OCI-LY3 (cell line): ENCODE results near the gene MYL6.

Source experiments
- H2AFZ ChIP-seq: fragments of 200-600, 300-600 bp; shearing (Covaris generic); 2 replicates; pipeline ENCODE4 v1.6.0; 2014; ENCODE audit warnings: antibody characterized with exemption, low read depth, low read length
- H3K27ac ChIP-seq: fragments of 200-600, 300-600 bp; sonication (generic); 2 replicates; pipeline ENCODE4 v1.5.1; 2014; ENCODE audit warnings: mild to moderate bottlenecking, low read length, moderate library complexity, mixed read lengths
- H3K27me3 ChIP-seq: fragments of 200-600, 300-600 bp; sonication (generic); 2 replicates; pipeline ENCODE4 v1.6.1; 2014; ENCODE audit warnings: low read depth, low read length, mixed read lengths
- H3K36me3 ChIP-seq: fragments of 200-600, 300-600 bp; sonication (generic); replicated peaks from 2 replicates; pipeline ENCODE3; 2014; ENCODE audit warnings: low read depth, low read length, mixed read lengths
- H3K4me1 ChIP-seq: fragments of 300-600, 200-600 bp; sonication (generic); 2 replicates; pipeline ENCODE4 v1.6.1; 2014; ENCODE audit warnings: low read length, mixed read lengths
- H3K4me2 ChIP-seq: fragments of 200-600, 300-600 bp; sonication (generic); 2 replicates; pipeline ENCODE4 v1.6.1; 2014; ENCODE audit warnings: low read length, mixed read lengths
- H3K4me3 ChIP-seq: fragments of 300-600, 200-600 bp; sonication (generic); 2 replicates; pipeline ENCODE4 v1.5.1; 2014; ENCODE audit warnings: antibody characterized with exemption, mild to moderate bottlenecking, low read length, moderate library complexity
- H3K79me2 ChIP-seq: fragments of 300-600, 200-600 bp; shearing (Covaris generic); 2 replicates; pipeline ENCODE4 v1.6.1; 2014; ENCODE audit warnings: mild to moderate bottlenecking, low read length, mixed read lengths
- H3K9ac ChIP-seq: fragments of 300-600, 200-600 bp; shearing (Covaris generic); 2 replicates; pipeline ENCODE4 v1.6.0; 2014; ENCODE audit warnings: mild to moderate bottlenecking, low read length, moderate library complexity
- H3K9me3 ChIP-seq: fragments of 200-600, 300-600 bp; shearing (Covaris generic); 2 replicates; pipeline ENCODE4 v1.6.1; 2014; ENCODE audit warnings: low read length, mixed read lengths; ENCODE audit not compliant: insufficient read depth
- H4K20me1 ChIP-seq: fragments of 200-600, 300-600 bp; sonication (generic); 2 replicates; pipeline ENCODE4 v1.6.1; 2016; ENCODE audit warnings: low read length, mixed read lengths; ENCODE audit not compliant: insufficient read depth
- EZH2phosphoT487 ChIP-seq: fragments of 200-600 bp; shearing (Covaris generic); IDR thresholded peaks from 2 replicates; pipeline ENCODE4 v1.6.1; 2018; ENCODE audit warnings: antibody characterized with exemption, mixed run types, low read depth
- TF ChIP-seq, protein P1 (sequence below): fragments of 200-600, 300-600 bp; sonication (generic); IDR thresholded peaks from 2 replicates; pipeline ENCODE4 v1.5.1; 2014; ENCODE audit warnings: antibody characterized with exemption, low read length, low read depth

MYL6 gene

DNA sequence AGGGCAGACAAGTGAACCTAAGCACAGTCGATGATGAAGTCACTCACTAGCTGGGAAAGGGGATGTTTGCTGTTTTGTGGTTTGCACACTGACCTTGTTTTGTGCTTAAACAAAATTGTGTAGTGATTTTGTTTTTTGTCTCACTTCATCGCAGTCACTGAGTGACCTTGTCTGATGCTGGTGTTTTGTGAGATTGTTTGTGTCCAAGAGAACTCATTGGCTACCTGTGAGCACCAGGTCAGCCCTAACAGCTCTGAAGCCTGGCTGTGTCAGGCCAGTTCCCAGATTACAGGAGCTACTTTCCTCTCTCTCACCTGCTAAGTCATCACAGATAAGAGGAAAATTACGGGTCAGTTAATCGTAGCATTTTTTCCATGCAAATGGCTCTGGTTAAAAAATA lies 34.0 kb upstream of the MYL6 start:
- TF ChIP-seq, protein P1, sequence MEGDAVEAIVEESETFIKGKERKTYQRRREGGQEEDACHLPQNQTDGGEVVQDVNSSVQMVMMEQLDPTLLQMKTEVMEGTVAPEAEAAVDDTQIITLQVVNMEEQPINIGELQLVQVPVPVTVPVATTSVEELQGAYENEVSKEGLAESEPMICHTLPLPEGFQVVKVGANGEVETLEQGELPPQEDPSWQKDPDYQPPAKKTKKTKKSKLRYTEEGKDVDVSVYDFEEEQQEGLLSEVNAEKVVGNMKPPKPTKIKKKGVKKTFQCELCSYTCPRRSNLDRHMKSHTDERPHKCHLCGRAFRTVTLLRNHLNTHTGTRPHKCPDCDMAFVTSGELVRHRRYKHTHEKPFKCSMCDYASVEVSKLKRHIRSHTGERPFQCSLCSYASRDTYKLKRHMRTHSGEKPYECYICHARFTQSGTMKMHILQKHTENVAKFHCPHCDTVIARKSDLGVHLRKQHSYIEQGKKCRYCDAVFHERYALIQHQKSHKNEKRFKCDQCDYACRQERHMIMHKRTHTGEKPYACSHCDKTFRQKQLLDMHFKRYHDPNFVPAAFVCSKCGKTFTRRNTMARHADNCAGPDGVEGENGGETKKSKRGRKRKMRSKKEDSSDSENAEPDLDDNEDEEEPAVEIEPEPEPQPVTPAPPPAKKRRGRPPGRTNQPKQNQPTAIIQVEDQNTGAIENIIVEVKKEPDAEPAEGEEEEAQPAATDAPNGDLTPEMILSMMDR: no peak
- TF ChIP-seq EZH2phosphoT487: no peak
- Histone ChIP-seq H4K20me1 (no peaks in the 10 kb centered on the region), H3K9me3 (no peaks in the 10 kb centered on the region), H2AFZ (no peak overlapping the region), H3K4me1 (peaks cover 33% of the 10 kb centered on the region), H3K36me3 (peaks cover 5% of the 10 kb centered on the region), H3K4me3 (no peak overlapping the region), H3K79me2 (peaks cover 12% of the 10 kb centered on the region), H3K9ac (no peak overlapping the region), H3K4me2 (no peak overlapping the region), H3K27ac (no peak overlapping the region), H3K27me3 (no peaks in the 10 kb centered on the region)

DNA sequence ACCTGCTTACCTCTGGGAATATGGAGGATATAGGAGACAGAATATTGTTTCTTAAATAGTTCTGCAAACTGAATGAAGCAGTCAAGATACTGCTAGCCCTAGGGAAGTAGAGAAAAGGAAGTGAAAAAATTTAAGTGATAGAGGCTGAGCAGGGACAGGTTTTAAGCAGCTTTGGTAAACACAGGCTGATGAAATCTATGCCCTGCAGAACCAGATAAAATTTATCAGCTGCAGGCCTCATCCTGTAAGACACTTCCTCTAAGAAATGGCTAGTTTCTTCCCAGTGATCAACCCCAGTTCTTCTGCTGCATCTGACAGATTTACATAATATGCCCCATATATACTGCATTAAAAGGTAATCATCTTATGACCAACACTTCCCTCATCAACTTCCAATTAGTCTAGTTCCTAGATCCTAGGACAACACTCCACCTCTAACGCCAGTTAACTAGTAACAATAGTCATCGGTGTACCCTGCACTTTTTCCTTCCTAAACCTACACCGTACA lies 31.4 kb upstream of the MYL6 start:
- H2AFZ ChIP-seq: no peak overlapping the region
- H3K27ac ChIP-seq: peak overlapping the region; percentile 97
- H3K4me1 ChIP-seq: peaks cover 29% of the 10 kb centered on the region
- H3K79me2 ChIP-seq: peaks cover 11% of the 10 kb centered on the region
- no peaks in the 10 kb centered on the region for H3K9me3 ChIP-seq
- H4K20me1 ChIP-seq: no peaks in the 10 kb centered on the region
- peaks cover 17% of the 10 kb centered on the region for H3K36me3 ChIP-seq
- peak overlapping the region; percentile 77 for H3K4me3 ChIP-seq
- no peak for TF ChIP-seq EZH2phosphoT487
- TF ChIP-seq, protein P1: no peak
- H3K4me2 ChIP-seq: peak overlapping the region; percentile 96
- no peaks in the 10 kb centered on the region for H3K27me3 ChIP-seq
- H3K9ac ChIP-seq: peak overlapping the region; percentile 74

DNA sequence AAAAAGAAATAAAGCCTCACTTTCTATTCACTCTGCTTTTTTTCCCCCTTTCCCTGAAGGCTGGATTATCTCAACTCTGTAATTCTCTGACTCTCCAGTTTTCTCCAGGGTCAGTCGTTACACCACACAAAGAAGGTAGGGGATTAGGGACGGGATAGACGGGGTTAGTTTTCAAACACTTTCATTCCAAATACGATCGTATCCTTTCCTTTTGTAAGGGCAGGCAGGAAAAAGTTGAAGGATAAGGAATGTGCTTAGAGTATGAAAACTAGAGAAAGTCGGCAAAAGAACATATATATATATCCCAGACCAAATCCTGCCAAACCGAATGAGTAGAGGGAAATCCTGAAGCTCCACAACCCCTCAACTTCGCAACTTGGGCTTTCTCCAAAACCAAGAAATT lies 30.7 kb upstream of the MYL6 start:
- H2AFZ ChIP-seq: no peak overlapping the region; the same call in 1 of the 2 replicates
- H3K9ac ChIP-seq: peak overlapping the region; percentile 74
- H3K4me2 ChIP-seq: peak overlapping the region; percentile 96
- TF ChIP-seq, protein P1: no peak
- no peak for TF ChIP-seq EZH2phosphoT487
- H3K27me3 ChIP-seq: no peaks in the 10 kb centered on the region
- H3K36me3 ChIP-seq: peaks cover 23% of the 10 kb centered on the region
- H3K9me3 ChIP-seq: no peaks in the 10 kb centered on the region
- peak overlapping the region; percentile 97 for H3K27ac ChIP-seq
- H3K4me3 ChIP-seq: peak overlapping the region; percentile 77
- H3K4me1 ChIP-seq: peaks cover 29% of the 10 kb centered on the region
- peaks cover 11% of the 10 kb centered on the region for H3K79me2 ChIP-seq
- H4K20me1 ChIP-seq: no peaks in the 10 kb centered on the region

DNA sequence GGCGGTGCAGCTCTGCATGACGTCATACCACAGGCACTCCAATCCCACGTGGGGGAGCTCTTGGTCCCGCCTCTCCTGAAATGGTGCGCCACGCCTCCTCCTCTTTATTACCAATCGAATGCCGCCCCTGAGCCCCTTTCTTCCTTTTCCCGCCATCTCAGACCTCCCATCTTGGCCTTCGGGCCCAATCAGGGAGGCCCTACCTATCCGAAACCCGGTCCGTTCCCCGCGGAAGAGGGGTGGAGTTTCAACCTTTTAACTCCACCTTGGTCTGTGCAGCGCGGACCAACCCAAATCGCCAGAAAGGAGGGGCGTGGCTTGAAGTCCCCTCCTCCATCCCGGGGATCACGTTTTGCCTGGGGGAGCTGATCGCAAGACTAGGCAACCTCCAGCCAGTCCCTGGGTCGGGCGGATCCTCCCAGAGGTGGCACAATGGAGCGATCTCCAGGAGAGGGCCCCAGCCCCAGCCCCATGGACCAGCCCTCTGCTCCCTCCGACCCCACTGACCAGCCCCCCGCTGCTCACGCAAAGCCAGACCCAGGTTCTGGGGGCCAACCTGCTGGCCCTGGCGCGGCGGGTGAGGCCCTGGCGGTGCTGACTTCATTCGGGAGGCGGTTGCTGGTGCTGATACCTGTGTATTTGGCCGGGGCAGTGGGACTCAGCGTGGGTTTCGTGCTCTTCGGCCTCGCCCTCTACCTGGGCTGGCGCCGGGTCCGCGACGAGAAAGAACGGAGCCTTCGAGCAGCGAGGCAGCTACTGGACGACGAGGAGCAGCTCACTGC lies 30.1 kb upstream of the MYL6 start, which contains the start of gene ESYT1:
Gene ESYT1 (plus strand): TSS at position 380 of the 782 bp plus-strand sequence. CDS start 53 bp downstream, at position 433.
- Histone ChIP-seq H3K36me3 (peaks cover 24% of the 10 kb centered on the region), H3K4me1 (peaks cover 29% of the 10 kb centered on the region), H3K27ac (peak within 1 kb of the TSS; percentile 97), H3K9me3 (no peaks in the 10 kb centered on the region), H4K20me1 (no peaks in the 10 kb centered on the region), H3K4me3 (peak within 1 kb of the TSS; percentile 97), H3K27me3 (no peaks in the 10 kb centered on the region), H3K79me2 (peaks cover 11% of the 10 kb centered on the region), H3K4me2 (peak within 1 kb of the TSS; percentile 96), H3K9ac (peak within 1 kb of the TSS; percentile 94), H2AFZ (peak within 1 kb of the TSS; percentile 49; the same call in 1 of the 2 replicates)
- no peak for TF ChIP-seq EZH2phosphoT487
- TF ChIP-seq, protein P1: no peak
